SHP77 treated with DMSO at 0.1 percent for 48 hours (cell line): ENCODE measurements around the gene FAM25G.
"Not testable (repeated sequence)": the region's sequence is repeated elsewhere in the genome, so short reads cannot be mapped to it uniquely, and the experiment has no call there.

Experiments
- DNase-seq: peaks from one replicate; lab custom pipeline; 2025; lab: John Stamatoyannopoulos, UW

The FAM25G gene

DNA sequence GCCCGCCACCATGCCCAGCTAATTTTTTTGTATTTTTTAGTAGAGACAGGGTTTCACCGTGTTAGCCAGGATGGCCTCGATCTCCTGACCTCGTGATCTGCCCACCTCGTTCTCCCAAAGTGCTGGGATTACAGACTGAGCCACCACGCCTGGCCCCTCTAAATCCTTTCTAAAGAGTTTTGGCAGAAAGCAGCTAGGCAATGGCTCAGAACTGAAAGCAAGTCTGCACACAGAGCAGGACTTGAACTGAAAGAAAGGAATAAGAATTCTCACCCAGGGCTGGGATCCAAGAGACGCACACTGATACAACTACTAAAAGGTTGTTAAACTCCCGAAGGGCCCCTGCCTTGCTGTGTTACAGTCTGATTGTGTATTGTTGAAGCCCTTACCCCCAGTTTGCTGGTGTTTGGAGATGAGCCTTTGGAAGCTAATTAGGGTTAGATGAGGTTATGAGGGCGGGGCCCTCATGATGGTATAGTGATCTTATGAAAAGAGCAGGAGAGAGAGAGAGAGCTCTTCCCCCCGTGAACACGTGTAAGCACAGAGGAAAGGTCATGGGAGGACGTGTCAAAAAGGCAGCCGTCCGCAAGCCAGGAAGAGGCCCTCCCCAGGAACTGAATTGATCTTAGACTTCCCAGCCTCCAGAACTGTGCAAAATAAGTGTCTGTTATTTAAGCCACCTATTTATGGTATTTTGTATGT, 26.1 kb downstream of the FAM25G start:
- DNase-seq: not testable (repeated sequence)

- DNase-seq: not testable (repeated sequence)
These were observed 28.7 kb downstream of the FAM25G start for GRCh38 chr10:47462577-47463358.

DNA sequence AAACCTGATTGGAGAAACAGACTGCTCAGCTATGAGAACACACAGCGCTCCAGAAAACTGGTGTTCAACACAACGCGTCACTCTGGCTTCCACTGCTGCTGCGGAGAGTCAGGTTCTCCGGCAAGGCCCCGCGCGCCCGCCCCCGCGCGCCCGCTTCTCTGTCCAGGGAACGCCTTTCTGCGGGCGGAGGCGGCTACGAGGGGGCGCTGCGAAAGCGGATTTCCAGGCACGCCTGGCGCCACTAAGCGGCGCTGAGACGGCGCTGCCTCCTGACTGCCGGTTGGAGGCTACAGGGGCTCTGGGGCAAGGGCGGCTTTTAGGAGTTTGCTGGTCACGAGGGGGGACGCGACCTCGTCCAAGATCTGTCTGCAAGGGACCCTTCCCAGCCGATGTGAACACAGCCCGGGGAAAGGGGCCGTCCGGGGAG, 30.2 kb downstream of the FAM25G start:
- DNase-seq: not testable (repeated sequence)

DNA sequence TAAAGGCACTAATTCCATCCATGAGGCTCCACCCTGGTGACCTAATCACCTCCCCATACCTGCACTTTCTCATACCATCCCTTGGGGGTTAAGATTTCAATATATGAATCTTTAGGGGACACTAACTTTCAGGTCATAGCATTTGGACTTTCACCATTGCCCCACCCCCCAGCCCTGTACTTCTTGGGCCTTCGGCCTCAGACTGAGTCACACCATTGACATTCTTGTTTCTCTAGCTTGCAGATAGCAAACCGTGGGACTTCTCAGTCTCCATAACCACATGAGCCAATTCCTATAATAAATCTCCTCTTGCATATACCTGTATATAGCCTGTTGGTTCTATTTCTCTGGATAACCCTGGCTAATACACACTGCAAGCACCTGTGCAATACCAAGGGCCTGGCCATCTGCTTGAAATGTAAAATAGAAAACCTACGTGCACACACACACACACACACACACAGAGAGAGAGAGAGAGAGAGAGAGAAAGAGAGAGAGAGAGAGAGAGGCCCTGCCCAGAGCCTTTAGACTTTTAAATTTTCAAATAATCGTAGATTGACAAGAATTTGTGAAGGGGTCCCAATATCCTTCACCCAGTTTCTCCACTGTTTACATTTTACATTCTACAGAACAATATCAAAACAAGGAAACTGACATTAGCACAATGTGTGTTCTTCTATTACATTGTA, 32.9 kb downstream of the FAM25G start:
- no peak for DNase-seq

- DNase-seq: no peak
These were observed 33.7 kb downstream of the FAM25G start for GRCh38 chr10:47457826-47458225.

DNA sequence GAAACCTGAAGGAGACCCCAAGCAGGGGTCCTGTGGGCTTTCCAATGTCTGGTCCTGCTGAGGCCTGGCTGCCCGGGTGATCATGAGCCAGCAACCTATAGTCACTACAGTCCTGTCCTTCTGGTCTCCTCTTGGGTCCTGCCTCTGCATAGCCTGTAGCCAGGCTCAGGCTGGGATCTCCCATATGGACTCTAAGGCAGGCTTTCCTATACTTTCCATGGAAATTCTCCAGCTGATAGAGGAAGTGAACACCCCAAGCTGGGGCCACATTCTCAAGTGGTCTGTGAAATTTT, 34.0 kb downstream of the FAM25G start:
- DNase-seq: no peak

DNA sequence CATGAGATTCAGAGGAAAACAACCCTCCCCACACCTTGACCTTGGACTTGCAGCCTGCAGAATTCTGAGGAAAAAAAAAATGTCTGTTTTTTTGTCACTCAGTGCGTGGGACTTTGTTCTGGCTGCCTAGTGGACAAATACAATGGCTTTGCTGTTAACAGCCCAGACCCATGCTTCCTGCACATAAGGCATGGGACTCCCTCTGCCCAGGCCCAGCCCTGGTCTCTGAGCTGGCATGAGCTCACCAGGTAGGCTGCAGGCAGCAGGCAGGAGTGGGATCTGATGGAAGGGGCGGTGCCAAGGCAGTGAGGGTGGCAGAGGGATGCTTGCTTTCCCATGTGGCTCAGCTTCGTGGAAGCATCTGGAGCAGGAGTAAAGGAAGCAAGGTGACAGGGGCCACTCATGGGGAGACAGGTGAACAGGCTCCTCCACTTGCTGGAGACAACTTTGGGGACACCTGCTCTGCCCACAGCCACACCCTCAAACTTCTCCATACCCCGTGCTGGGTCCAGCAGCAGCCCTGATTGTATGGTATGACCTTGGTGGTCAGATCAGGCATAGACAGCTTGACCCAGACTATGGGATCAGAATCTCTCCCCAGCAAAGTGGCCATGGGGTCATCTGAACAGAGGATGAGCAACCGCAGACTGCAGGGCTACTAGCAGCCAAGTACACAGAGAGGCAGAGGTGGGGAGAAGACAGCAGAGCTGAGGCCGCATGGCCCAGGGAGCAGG, 34.5 kb downstream of the FAM25G start:
- no peak for DNase-seq

- no peak for DNase-seq
These were observed 35.3 kb downstream of the FAM25G start for GRCh38 chr10:47456079-47456785.

- DNase-seq: not testable (repeated sequence)
These were observed 36.0 kb downstream of the FAM25G start for GRCh38 chr10:47455350-47456078.

GRCh38 chr10:47454780-47455058, 36.8 kb downstream of the FAM25G start:
- DNase-seq: no peak

DNA sequence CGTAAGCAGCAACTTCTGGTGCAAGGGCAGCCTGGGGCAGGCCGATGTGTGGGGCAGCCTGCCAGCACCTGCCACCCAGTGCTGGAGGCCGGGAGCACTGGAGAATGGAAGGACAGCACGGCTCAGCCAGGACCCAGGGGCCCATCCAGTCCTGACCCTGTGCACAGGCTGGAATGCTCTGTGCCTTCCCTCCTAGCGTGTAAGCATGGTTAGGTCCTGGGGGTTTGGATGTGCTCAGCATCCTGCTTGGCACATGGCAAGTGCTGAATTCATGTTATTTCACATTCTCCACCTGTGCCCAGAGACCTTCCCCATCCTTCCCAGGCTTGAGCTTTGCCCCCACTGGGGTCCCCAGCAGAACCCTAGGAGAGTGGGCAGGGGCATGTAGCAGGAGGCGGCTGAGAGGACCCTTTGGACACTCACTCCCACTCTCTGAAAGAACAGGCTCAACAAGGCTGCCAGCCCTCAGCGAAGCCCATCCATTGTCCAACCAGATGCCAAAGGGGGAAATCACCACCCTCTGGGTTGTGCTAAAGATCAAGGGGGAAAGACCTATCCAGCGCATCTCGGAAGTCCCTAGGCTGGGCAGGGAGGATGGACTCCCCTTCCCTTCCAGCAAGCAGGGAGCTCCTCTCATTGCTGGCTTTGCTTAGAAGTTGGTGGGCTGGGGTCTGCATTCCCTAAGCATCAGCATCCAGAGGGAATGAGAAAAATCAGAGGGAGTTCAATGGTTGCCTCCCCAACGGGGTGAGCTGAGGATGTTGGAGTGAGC, 37.3 kb downstream of the FAM25G start:
- DNase-seq: no peak

DNA sequence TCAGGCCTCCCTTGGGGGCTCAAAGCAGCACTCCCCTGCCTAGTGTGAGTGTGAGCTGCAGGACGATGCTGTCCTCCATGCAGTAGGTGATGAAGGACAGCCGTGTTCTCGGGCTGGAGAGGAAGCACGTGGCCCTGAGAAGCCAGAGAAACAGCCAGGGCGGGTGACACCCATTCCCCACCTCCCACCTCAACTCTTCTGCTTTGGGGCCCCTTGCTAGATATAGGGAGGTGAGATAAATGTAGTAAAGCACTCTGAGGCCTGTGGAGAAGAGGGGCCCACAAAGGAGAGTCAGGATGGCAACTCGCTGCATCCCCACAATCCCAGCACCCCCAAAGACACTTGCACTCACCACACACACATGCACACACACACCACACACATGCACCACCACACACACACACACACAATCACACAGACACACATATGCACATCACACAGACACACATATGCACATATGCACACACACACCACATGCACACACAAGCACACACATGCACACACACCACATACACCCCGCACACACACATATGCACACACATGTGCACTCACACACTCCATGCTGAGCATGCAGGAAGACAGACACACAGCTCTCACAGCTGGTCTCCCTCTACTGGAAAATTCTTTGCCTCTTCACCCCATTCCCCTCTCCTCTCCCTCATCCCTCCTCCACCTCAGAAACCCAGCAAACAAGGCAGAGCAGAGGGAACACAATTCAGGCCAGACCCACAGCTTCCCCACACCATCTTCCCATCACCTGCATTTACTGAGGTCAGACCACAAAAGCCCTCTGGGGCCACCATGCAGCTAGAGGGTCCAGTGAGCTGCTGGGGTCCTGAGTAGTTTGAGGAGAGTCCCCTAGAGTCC, 38.1 kb downstream of the FAM25G start:
- no peak for DNase-seq

- no peak for DNase-seq
These were observed 38.9 kb downstream of the FAM25G start for GRCh38 chr10:47452495-47453140.

- DNase-seq: no peak
These were observed 39.5 kb downstream of the FAM25G start for GRCh38 chr10:47451998-47452494.

GRCh38 chr10:47451273-47451997, 40.1 kb downstream of the FAM25G start:
- no peak for DNase-seq

GRCh38 chr10:47450442-47450841, 41.1 kb downstream of the FAM25G start:
- DNase-seq: no peak

DNA sequence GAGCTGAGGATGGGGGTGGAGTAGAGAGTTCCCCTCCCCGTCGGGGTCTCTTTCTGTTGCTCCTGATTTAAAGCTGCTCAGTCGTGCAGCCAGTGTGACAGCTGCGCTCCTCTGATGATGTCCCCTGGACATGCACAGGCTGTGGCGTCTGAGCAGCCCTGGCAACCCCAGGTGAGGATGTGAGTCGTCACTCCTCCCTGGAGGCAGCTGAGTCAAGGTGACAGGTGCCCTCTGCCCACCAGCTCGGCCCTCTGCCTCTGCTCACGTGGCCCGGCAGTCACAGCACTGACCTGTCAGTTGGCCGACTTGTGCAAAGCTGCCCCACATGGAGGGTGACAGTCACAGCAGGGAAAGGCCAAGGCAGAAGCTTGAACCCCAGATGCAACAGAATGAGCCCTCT, 41.5 kb downstream of the FAM25G start:
- DNase-seq: no peak
